Adrenal gland (tissue), 5 donors: ENCODE data around the gene GPS1.

Experiments used
- POLR2A ChIP-seq, 2 donors: fragments of 450-650 bp; IDR thresholded peaks; one replicate each; pipeline ENCODE4 v1.6.1; 2017; ENCODE audit warnings: antibody characterized with exemption in 2 of 2, mild to moderate bottlenecking in 2 of 2, moderate library complexity in 1 of 2
- TF ChIP-seq, protein P1 (sequence below), 6 experiments: fragments of 450-650 bp in 4 of 6; fragments of 200-600 bp in 2 of 6; sonication (generic) in 1 of 6; IDR thresholded peaks; 1 replicate in 5 of 6; 2 replicates in 1 of 6; pipeline versions ENCODE4 v1.5.1 to v1.8.0; 2016 to 2021; ENCODE audit warnings: antibody characterized with exemption in 6 of 6, mild to moderate bottlenecking in 2 of 6, moderate library complexity in 1 of 6
- donor health status: DM: no; HTN: no; CAD: no.

DNA sequence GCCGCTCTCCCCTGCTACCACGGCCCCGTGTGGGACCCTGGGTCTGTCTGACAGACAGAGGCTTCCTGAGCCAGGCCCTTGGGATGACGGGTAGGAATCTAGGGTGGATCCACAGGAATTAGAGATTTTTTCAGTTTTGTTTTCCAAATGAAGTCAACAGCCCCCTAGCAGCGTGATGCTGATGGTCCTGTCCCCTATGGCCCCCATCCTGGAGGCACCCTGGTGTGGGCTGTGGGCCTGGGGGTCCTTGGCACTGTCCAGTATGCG, 44.5 kb upstream of the GPS1 start:
- TF ChIP-seq POLR2A (IDR thresholded peaks at IDR 0.05) = no peak
- TF ChIP-seq, protein P1, sequence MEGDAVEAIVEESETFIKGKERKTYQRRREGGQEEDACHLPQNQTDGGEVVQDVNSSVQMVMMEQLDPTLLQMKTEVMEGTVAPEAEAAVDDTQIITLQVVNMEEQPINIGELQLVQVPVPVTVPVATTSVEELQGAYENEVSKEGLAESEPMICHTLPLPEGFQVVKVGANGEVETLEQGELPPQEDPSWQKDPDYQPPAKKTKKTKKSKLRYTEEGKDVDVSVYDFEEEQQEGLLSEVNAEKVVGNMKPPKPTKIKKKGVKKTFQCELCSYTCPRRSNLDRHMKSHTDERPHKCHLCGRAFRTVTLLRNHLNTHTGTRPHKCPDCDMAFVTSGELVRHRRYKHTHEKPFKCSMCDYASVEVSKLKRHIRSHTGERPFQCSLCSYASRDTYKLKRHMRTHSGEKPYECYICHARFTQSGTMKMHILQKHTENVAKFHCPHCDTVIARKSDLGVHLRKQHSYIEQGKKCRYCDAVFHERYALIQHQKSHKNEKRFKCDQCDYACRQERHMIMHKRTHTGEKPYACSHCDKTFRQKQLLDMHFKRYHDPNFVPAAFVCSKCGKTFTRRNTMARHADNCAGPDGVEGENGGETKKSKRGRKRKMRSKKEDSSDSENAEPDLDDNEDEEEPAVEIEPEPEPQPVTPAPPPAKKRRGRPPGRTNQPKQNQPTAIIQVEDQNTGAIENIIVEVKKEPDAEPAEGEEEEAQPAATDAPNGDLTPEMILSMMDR (IDR thresholded peaks at IDR 0.05) = no peak
